Endometrial microvascular endothelial cells (primary cell): ENCODE data around the gene STAT6. TPM values are rescaled to one million over a fixed set of nuclear protein-coding genes. Genes with fewer than 3 reads are reported as not detected.

Experiments
- in situ Hi-C: cut with HindIII; loops from 2 replicates; pipeline ENCODE4 v1.10.0; 2017; ENCODE audit warnings: low sequenced_read_pairs, low pct_unique_long_range_greater_than_20kb; ENCODE audit errors: inconsistent ontology term
- total RNA-seq: library from RNA; depleted of rRNA; stranded (reverse); fragments of >200 nt; gene quantifications from one replicate; pipeline ENCODE4 v1.2.3, GENCODE V29; 2015; ENCODE audit errors: inconsistent ontology term

STAT6 gene
- total RNA-seq, 1 donor from 2014 or later = 94.0 TPM

- in situ Hi-C loops = no loop called here
Observed at GRCh38 chr12:57109207-57110103, 1.7 kb downstream of the STAT6 start.

- in situ Hi-C loops = no loop called here
Observed at GRCh38 chr12:57107456-57108155, 3.6 kb downstream of the STAT6 start.

- in situ Hi-C loops = no loop called here
Observed at GRCh38 chr12:57106021-57106708, 5.0 kb downstream of the STAT6 start.

GRCh38 chr12:57105011-57105753, 6.0 kb downstream of the STAT6 start:
- in situ Hi-C loops = no loop called here

GRCh38 chr12:57104292-57104910, 6.8 kb downstream of the STAT6 start:
- in situ Hi-C loops = no loop called here

- in situ Hi-C loops = no loop called here
Observed at GRCh38 chr12:57103856-57104255, 7.3 kb downstream of the STAT6 start.

GRCh38 chr12:57101892-57102695, 9.1 kb downstream of the STAT6 start:
- in situ Hi-C loops = no loop called here

- in situ Hi-C loops = no loop called here
Observed at GRCh38 chr12:57099766-57100165, 11.4 kb downstream of the STAT6 start.

- in situ Hi-C loops = no loop called here
Observed at GRCh38 chr12:57099047-57099714, 12.0 kb downstream of the STAT6 start.

GRCh38 chr12:57098546-57098945, 12.6 kb downstream of the STAT6 start:
- in situ Hi-C loops = no loop called here

GRCh38 chr12:57097554-57097835, 13.7 kb downstream of the STAT6 start:
- in situ Hi-C loops = no loop called here

GRCh38 chr12:57096748-57097553, 14.2 kb downstream of the STAT6 start:
- in situ Hi-C loops = no loop called here

GRCh38 chr12:57096099-57096572, 15.0 kb downstream of the STAT6 start:
- in situ Hi-C loops = no loop called here

GRCh38 chr12:57095440-57095839, 15.7 kb downstream of the STAT6 start:
- in situ Hi-C loops = no loop called here

- in situ Hi-C loops = no loop called here
Observed at GRCh38 chr12:57094208-57095160, 16.7 kb downstream of the STAT6 start.
